OCI-LY7 (cell line): ENCODE measurements around the gene DGKE. TPM values are rescaled to one million over a fixed set of nuclear protein-coding genes. Genes with fewer than 3 reads are reported as not detected.

Source experiments
- BruUV-seq: library from RNA; stranded (reverse); fragments of 400-500 nt; replicated peaks from 2 replicates; lab custom pipeline; 2021; lab: Mats Ljungman, UMichigan
- CTCF ChIA-PET: fragments of 300-600 bp; sonication (Branson Sonifier 250); formaldehyde crosslinking; loops from one replicate; lab custom pipeline; 2022; ENCODE audit warnings: antibody characterized with exemption; ENCODE audit not compliant: unreplicated experiment; lab: Charles Lee
- POLR2A ChIA-PET: fragments of 300-600 bp; sonication (Branson Sonifier 250); formaldehyde crosslinking; loops from one replicate; lab custom pipeline; 2022; ENCODE audit warnings: antibody characterized with exemption; lab: Charles Lee
- DNase-seq: peaks from one replicate; pipeline ENCODE4 v3.0.0-alpha.2; 2015; ENCODE audit warnings: low spot score
- H2AFZ ChIP-seq: fragments of 200-600 bp; sonication (generic), shearing (Covaris generic); 2 replicates; pipeline ENCODE4 v1.6.1; 2014; ENCODE audit warnings: mild to moderate bottlenecking, antibody characterized with exemption, low read length, moderate library complexity
- H3K27ac ChIP-seq: fragments of 200-600 bp; sonication (generic); 2 replicates; pipeline ENCODE4 v1.5.1; 2014; ENCODE audit warnings: mixed run types, low read depth, mild to moderate bottlenecking, moderate library complexity, low read length, inconsistent platforms; ENCODE audit not compliant: poor library complexity, severe bottlenecking
- H3K36me3 ChIP-seq: fragments of 200-600 bp; sonication (generic); 2 replicates; pipeline ENCODE4 v1.6.1; 2014; ENCODE audit warnings: mild to moderate bottlenecking, antibody characterized with exemption, low read length, moderate library complexity, mixed read lengths; ENCODE audit not compliant: insufficient read depth
- H3K4me1 ChIP-seq: fragments of 200-600 bp; sonication (generic); 2 replicates; pipeline ENCODE4 v1.5.1; 2014; ENCODE audit warnings: mild to moderate bottlenecking, low read length; ENCODE audit not compliant: insufficient read depth, poor library complexity, severe bottlenecking
- H3K4me2 ChIP-seq: fragments of 200-600 bp; sonication (generic); 2 replicates; pipeline ENCODE4 v1.6.1; 2014; ENCODE audit warnings: mild to moderate bottlenecking, low read length
- H3K4me3 ChIP-seq: fragments of 200-600 bp; sonication (generic); 2 replicates; pipeline ENCODE4 v1.5.1; 2014; ENCODE audit warnings: mild to moderate bottlenecking, low read depth, low read length; ENCODE audit not compliant: poor library complexity, severe bottlenecking
- H3K79me2 ChIP-seq: fragments of 200-600 bp; sonication (generic); 2 replicates; pipeline ENCODE4 v1.6.1; 2016; ENCODE audit warnings: low read depth, mild to moderate bottlenecking, low read length, moderate library complexity, mixed read lengths; ENCODE audit not compliant: insufficient read depth
- H3K9me2 ChIP-seq: fragments of 200-600 bp; sonication (generic); 2 replicates; pipeline ENCODE4 v1.6.1; 2016; ENCODE audit warnings: mild to moderate bottlenecking, low read length, mixed read lengths; ENCODE audit not compliant: insufficient read depth
- H3K9me3 ChIP-seq: fragments of 200-600 bp; sonication (generic); 2 replicates; pipeline ENCODE4 v1.6.1; 2014; ENCODE audit warnings: mild to moderate bottlenecking, mixed run types, low read length, mixed read lengths
- H4K20me1 ChIP-seq: fragments of 200-600 bp; sonication (generic); 2 replicates; pipeline ENCODE4 v1.6.1; 2014; ENCODE audit warnings: mild to moderate bottlenecking, antibody characterized with exemption, low read length, moderate library complexity, mixed read lengths; ENCODE audit not compliant: insufficient read depth
- CTCF ChIP-seq: fragments of 200-600 bp; sonication (generic); conservative IDR thresholded peaks from 2 replicates; pipeline ENCODE4 v1.5.1; 2014; ENCODE audit warnings: mild to moderate bottlenecking, antibody characterized with exemption, low read length, moderate library complexity, mixed read lengths
- EZH2phosphoT487 ChIP-seq: fragments of 200-600 bp; sonication (generic); IDR thresholded peaks from 2 replicates; pipeline ENCODE4 v1.6.1; 2018; ENCODE audit warnings: low read depth, borderline replicate concordance, mild to moderate bottlenecking, mixed run types, antibody characterized with exemption, low read length, moderate library complexity, mixed read lengths
- intact Hi-C: fragments of 100-400 bp; cut with micrococcal nuclease; formaldehyde crosslinking; loops from one replicate; pipeline ENCODE4 v1.10.0; 2022; ENCODE audit not compliant: unreplicated experiment
- total RNA-seq, 2 experiments: library from RNA; depleted of rRNA in 1 of 2; stranded (reverse); fragments of >200 nt in 1 of 2; shearing (Covaris generic) in 1 of 2; gene quantifications; 2 replicates each; pipeline ENCODE4 v1.2.3, GENCODE V29; 2014 to 2022

Gene DGKE
- total RNA-seq, 2 experiments from 2014 or later, result 8.6 to 21.4 TPM

DNA sequence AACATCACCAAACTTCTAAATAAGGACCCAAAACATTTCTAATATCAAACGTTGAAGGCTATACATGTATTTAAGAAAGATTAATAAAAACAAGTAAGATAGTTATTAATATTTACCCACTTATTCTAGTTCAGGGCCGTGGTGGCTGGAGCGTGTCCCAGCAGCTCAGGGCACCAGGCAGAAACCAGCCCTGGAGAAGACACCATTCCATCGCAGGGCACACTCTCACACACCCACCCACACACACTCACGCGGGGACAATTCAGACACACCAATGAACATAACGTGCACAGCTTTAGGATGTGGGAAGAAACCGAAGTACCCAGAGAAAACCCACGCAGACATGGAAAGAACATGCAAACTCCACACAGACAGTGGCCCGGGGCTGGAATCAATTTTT is 13.7 kb upstream of the DGKE start:
- Histone ChIP-seq H3K36me3 (no peaks in the 10 kb centered on the region), H3K4me3 (no peak overlapping the region), H3K4me1 (peaks cover 7% of the 10 kb centered on the region), H3K4me2 (no peak overlapping the region), H4K20me1 (no peaks in the 10 kb centered on the region), H3K9me3 (no peaks in the 10 kb centered on the region), H3K79me2 (no peaks in the 10 kb centered on the region), H2AFZ (no peak overlapping the region), H3K9me2 (no peaks in the 10 kb centered on the region), H3K27ac (no peak overlapping the region)
- CTCF ChIA-PET, result interaction anchor here (0.6 to 1.0 kb wide), 2 partner anchors 119 to 229 kb away, joined by 3 to 4 read pairs; no protein-coding TSS in a partner anchor
- POLR2A ChIA-PET, result no interaction called here
- TF ChIP-seq EZH2phosphoT487 (no peak), CTCF (no peak)
- no peak for DNase-seq
- intact Hi-C loops, result no loop called here
- no TSS peak for BruUV-seq

- Histone ChIP-seq H4K20me1 (no peaks in the 10 kb centered on the region), H3K9me3 (no peaks in the 10 kb centered on the region), H3K27ac (no peak overlapping the region), H3K79me2 (no peaks in the 10 kb centered on the region), H3K4me2 (peak overlapping the region; percentile 19; the same call in 1 of the 2 replicates), H3K9me2 (no peaks in the 10 kb centered on the region), H3K36me3 (no peaks in the 10 kb centered on the region), H2AFZ (no peak overlapping the region), H3K4me3 (no peak overlapping the region), H3K4me1 (peaks cover 7% of the 10 kb centered on the region)
- ChIA-PET CTCF (no interaction called here), POLR2A (no interaction called here)
- BruUV-seq, result no TSS peak
- intact Hi-C loops, result no loop called here
- TF ChIP-seq CTCF, result no peak
- TF ChIP-seq EZH2phosphoT487, result no peak
- DNase-seq, result no peak
These were observed 12.0 kb upstream of the DGKE start for GRCh38 chr17:56821847-56822534.

DNA sequence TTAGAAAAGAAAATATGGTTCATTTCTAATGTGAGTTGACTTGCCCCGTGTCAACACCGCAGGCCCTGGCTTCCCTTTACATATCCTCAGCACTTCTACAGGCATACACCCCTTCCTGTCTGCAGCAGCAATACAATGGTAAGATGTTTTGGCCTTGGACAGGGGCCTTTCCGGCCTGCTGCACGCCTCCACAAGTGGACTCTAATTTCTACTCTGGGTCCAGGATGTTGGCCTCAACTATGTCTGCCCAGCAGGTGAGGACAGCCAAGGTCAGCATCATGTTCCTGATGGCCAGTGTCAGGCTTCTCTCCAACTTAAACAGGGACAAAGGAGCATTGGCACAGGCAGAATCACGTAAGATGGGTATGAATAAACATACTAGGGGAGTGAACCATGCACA is 11.2 kb upstream of the DGKE start:
- POLR2A ChIA-PET, result no interaction called here
- no peak for TF ChIP-seq EZH2phosphoT487
- no peak for TF ChIP-seq CTCF
- Histone ChIP-seq H3K36me3 (no peaks in the 10 kb centered on the region), H3K9me2 (no peaks in the 10 kb centered on the region), H3K27ac (no peak overlapping the region), H3K4me3 (no peak overlapping the region), H3K4me2 (no peak overlapping the region), H3K4me1 (peaks cover 7% of the 10 kb centered on the region), H2AFZ (no peak overlapping the region), H3K79me2 (no peaks in the 10 kb centered on the region), H4K20me1 (no peaks in the 10 kb centered on the region), H3K9me3 (no peaks in the 10 kb centered on the region)
- CTCF ChIA-PET, result no interaction called here
- BruUV-seq, result no TSS peak
- no peak for DNase-seq
- intact Hi-C loops, result no loop called here
